Prostate gland (tissue), 2 donors: Measurements from ENCODE around the gene SPTB. TPM values are rescaled to one million over a fixed set of nuclear protein-coding genes. Genes with fewer than 3 reads are reported as not detected.

ENCODE experiments used
- DNase-seq: peaks from one replicate; pipeline ENCODE4 v3.0.0-alpha.2; 2019; ENCODE audit warnings: low spot score
- H3K27ac ChIP-seq, 2 donors: fragments of 200-600 bp; sonication (generic); 2 replicates each; pipeline ENCODE4 v1.5.1; 2017 to 2019
- H3K27me3 ChIP-seq: fragments of 200-600 bp; sonication (generic); replicated peaks from 2 replicates; pipeline ENCODE4 v1.5.1; 2019; ENCODE audit not compliant: insufficient read depth
- H3K36me3 ChIP-seq, 2 donors: fragments of 200-600 bp; sonication (generic); 1 replicate in 1 of 2; 2 replicates in 1 of 2; pipeline versions ENCODE4 v1.5.1 to v1.8.1; 2017 to 2019
- H3K4me1 ChIP-seq: fragments of 200-600 bp; sonication (generic); replicated peaks from 2 replicates; pipeline ENCODE4 v1.5.1; 2019
- H3K4me3 ChIP-seq, 2 donors: fragments of 200-600 bp; sonication (generic); 2 replicates each; pipeline ENCODE4 v1.5.1; 2017 to 2019
- H3K9me3 ChIP-seq: fragments of 200-600 bp; sonication (generic); 2 replicates; pipeline ENCODE4 v1.5.1; 2017
- CTCF ChIP-seq, 4 experiments: fragments of 200-600 bp in 2 of 4; fragments of 450-650 bp in 2 of 4; sonication (generic) in 2 of 4; IDR thresholded peaks; 1 replicate in 3 of 4; 2 replicates in 1 of 4; pipeline ENCODE4 v1.5.1; 2016 to 2019; ENCODE audit warnings: antibody characterized with exemption in 4 of 4, mild to moderate bottlenecking in 2 of 4, moderate library complexity in 2 of 4
- POLR2A ChIP-seq: fragments of 450-650 bp; IDR thresholded peaks from one replicate; pipeline ENCODE4 v1.6.1; 2016; ENCODE audit warnings: antibody characterized with exemption, mild to moderate bottlenecking
- POLR2AphosphoS5 ChIP-seq: sonication (generic); formaldehyde crosslinking; IDR thresholded peaks from one replicate; pipeline ENCODE4 v1.6.1; 2017; ENCODE audit warnings: antibody characterized with exemption
- WGBS: methylation state at CpG from one replicate; pipeline ENCODE4 v1.1.5; 2018; 5-methylcytosine and 5-hydroxymethylcytosine counted together
- intact Hi-C: fragments of 100-400 bp; cut with DNase I; formaldehyde crosslinking; loops from one replicate; pipeline ENCODE4 v1.14.2; 2022
- total RNA-seq, 2 donors: library from RNA; depleted of rRNA; stranded (reverse); fragments of >200 nt; gene quantifications; one replicate each; pipeline ENCODE4 v1.1.0, GENCODE V29; 2016

SPTB gene
- total RNA-seq, 2 donors from 2014 or later = 2.7 to 3.7 TPM

GRCh38 chr14:64769096-64770020 is 110.3 kb downstream of the SPTB start:
- TF ChIP-seq CTCF (IDR thresholded peaks at IDR 0.05) (no peak), POLR2AphosphoS5 (no peak), POLR2A (no peak)
- Histone ChIP-seq H3K27me3 (no peaks in the 10 kb centered on the region), H3K9me3 (no peaks in the 10 kb centered on the region), H3K4me3 (no peak overlapping the region), H3K36me3 (no peaks in the 10 kb centered on the region), H3K27ac (no peak overlapping the region), H3K4me1 (no peaks in the 10 kb centered on the region)
- no peak for DNase-seq
- WGBS = 89% methylated on average over 16 of the region's 17 CpGs
- intact Hi-C loops = no loop called here

DNA sequence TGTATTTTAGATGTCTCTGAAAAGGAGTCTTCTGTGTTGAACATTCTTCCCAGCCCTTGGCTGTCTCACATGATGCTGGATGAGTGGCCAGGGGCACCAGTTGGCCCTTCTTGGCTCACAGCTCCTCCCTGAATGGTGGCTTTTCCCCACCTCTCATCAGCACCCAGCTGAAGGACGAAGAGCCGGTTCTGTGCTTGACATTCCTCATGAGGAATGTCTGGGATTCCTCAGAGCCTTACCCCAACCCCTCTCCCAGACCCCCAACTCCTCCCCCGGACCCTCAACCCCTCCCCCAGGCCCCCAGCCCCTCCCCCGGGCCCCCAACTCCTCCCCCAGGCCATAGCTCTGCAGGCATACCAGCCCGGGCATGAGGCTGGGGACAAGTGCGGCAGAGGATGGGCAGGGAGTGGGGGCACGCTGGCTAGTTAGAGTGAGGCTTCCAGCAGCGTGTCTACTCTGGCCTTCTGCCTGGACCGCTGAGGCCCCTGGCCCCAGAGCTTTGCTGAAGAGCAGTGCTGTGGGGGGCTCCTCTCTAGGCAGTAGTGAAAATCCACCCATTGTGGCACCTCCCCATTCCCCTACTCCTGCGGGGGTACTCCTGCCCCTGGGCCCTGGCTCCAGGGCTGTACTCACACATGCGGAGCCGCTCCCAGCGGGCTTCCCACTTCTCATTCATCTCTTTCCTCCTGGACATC is 111.2 kb downstream of the SPTB start:
- 68% methylated on average over 13 of the region's 13 CpGs for WGBS
- intact Hi-C loops = no loop called here
- H3K27ac ChIP-seq = no peak overlapping the region

GRCh38 chr14:64767215-64767964 is 112.3 kb downstream of the SPTB start:
- intact Hi-C loops = no loop called here
- DNase-seq = no peak
- no peak overlapping the region for H3K4me3 ChIP-seq
- no peak overlapping the region for H3K27ac ChIP-seq
- TF ChIP-seq POLR2AphosphoS5 (no peak), CTCF (IDR thresholded peaks at IDR 0.05) (no peak), POLR2A (no peak)
- H3K9me3 ChIP-seq = no peaks in the 10 kb centered on the region
- no peaks in the 10 kb centered on the region for H3K36me3 ChIP-seq
- H3K27me3 ChIP-seq = no peaks in the 10 kb centered on the region
- H3K4me1 ChIP-seq = peaks cover under 1% of the 10 kb centered on the region
- 86% methylated on average over 13 of the region's 15 CpGs for WGBS

More for the DNA sequence above, 111.2 kb downstream of the SPTB start:
- H3K27me3 ChIP-seq = no peaks in the 10 kb centered on the region
- no peaks in the 10 kb centered on the region for H3K9me3 ChIP-seq
- no peak overlapping the region for H3K4me3 ChIP-seq
- TF ChIP-seq POLR2A (no peak), POLR2AphosphoS5 (no peak), CTCF (IDR thresholded peaks at IDR 0.05) (no peak)
- no peaks in the 10 kb centered on the region for H3K4me1 ChIP-seq
- DNase-seq = no peak
- H3K36me3 ChIP-seq = no peaks in the 10 kb centered on the region

GRCh38 chr14:64766430-64767151 is 113.1 kb downstream of the SPTB start:
- H3K27ac ChIP-seq = no peak overlapping the region
- WGBS = 82% methylated on average over 22 of the region's 25 CpGs
- no peaks in the 10 kb centered on the region for H3K27me3 ChIP-seq
- no peaks in the 10 kb centered on the region for H3K36me3 ChIP-seq
- H3K4me3 ChIP-seq = no peak overlapping the region
- H3K9me3 ChIP-seq = no peaks in the 10 kb centered on the region
- TF ChIP-seq POLR2A (no peak), POLR2AphosphoS5 (no peak), CTCF (IDR thresholded peaks at IDR 0.05) (no peak)
- intact Hi-C loops = no loop called here
- DNase-seq = no peak
- H3K4me1 ChIP-seq = peaks cover 8% of the 10 kb centered on the region
